HCT116 (cell line): Measurements from ENCODE around the gene BLOC1S5. TPM values are rescaled to one million over a fixed set of nuclear protein-coding genes. Genes with fewer than 3 reads are reported as not detected.

Source experiments
- ATAC-seq: fragments of 200-7000 bp; cut with Tn5 transposase; 2 replicates; pipeline ENCODE4 v1.9.1; 2020; ENCODE audit warnings: mild to moderate bottlenecking, moderate library complexity
- BruUV-seq: library from RNA; stranded (reverse); fragments of 400-500 nt; replicated peaks from 2 replicates; lab custom pipeline; 2021; lab: Mats Ljungman, UMichigan
- CTCF ChIA-PET: fragments of 300-600 bp; sonication (Branson Sonifier 250); formaldehyde crosslinking; loops from one replicate; lab custom pipeline; 2021; ENCODE audit warnings: antibody characterized with exemption; lab: Charles Lee
- POLR2A ChIA-PET: fragments of 300-600, 350-600 bp; sonication (Branson Sonifier 250); formaldehyde crosslinking; loops from one replicate; lab custom pipeline; 2021; ENCODE audit warnings: antibody characterized with exemption; lab: Charles Lee
- RAD21 ChIA-PET, 2 experiments: fragments of 300-600 bp; sonication (Branson Sonifier 250); formaldehyde crosslinking; loops; one replicate each; lab custom pipeline; 2023; ENCODE audit warnings: low total read pairs in 2 of 2; ENCODE audit not compliant: uncharacterized antibody in 2 of 2, unreplicated experiment in 2 of 2, low non-redundant PET in 1 of 2; lab: Charles Lee
- DNase-seq: peaks from one replicate; pipeline ENCODE4 v3.0.0-alpha.2; 2010; ENCODE audit warnings: low read depth, low spot score
- H2AFZ ChIP-seq: fragments of 200-600 bp; shearing (Covaris generic), sonication (generic); 2 replicates; pipeline ENCODE4 v1.6.1; 2017; ENCODE audit warnings: low read depth, mixed run types, mixed read lengths, antibody characterized with exemption, low read length; ENCODE audit not compliant: poor library complexity, severe bottlenecking
- H3K27ac ChIP-seq: 2 replicates; pipeline ENCODE4 v1.5.1; 2012; ENCODE audit warnings: low read depth, low read length
- H3K27me3 ChIP-seq: fragments of 200-600 bp; sonication (generic); 2 replicates; pipeline ENCODE4 v1.6.1; 2016; ENCODE audit warnings: mixed run types, low read length, mixed read lengths; ENCODE audit not compliant: insufficient read depth
- H3K36me3 ChIP-seq, 2 experiments: fragments of 200-500 bp in 1 of 2; fragments of 200-600 bp in 1 of 2; sonication (Bioruptor generic) in 1 of 2; sonication (generic) in 1 of 2; 2 replicates each; pipeline versions ENCODE4 v1.5.1 to v1.6.1; 2014 to 2016; ENCODE audit warnings: low read length in 2 of 2, inconsistent platforms in 1 of 2, mixed read lengths in 1 of 2, mixed run types in 1 of 2; ENCODE audit not compliant: insufficient read depth in 2 of 2, control insufficient read depth in 1 of 2
- H3K4me1 ChIP-seq, 2 experiments: fragments of 200-600 bp in 1 of 2; sonication (generic) in 1 of 2; 2 replicates each; pipeline versions ENCODE4 v1.5.1 to v1.6.1; 2012 to 2017; ENCODE audit warnings: low read length in 2 of 2, inconsistent platforms in 1 of 2, mild to moderate bottlenecking in 1 of 2, mixed read lengths in 1 of 2, mixed run types in 1 of 2, moderate library complexity in 1 of 2; ENCODE audit not compliant: insufficient read depth in 2 of 2, control insufficient read depth in 1 of 2
- H3K4me2 ChIP-seq: fragments of 200-600 bp; sonication (generic); 2 replicates; pipeline ENCODE4 v1.6.1; 2017; ENCODE audit warnings: mixed run types, low read length, mixed read lengths
- H3K4me3 ChIP-seq, 2 experiments: fragments of 200-600 bp in 1 of 2; sonication (generic) in 1 of 2; replicated peaks in 1 of 2; 2 replicates each; pipeline ENCODE4 v1.5.1; 2011 to 2016; ENCODE audit warnings: low read length in 2 of 2, control low read depth in 1 of 2, low read depth in 1 of 2, mild to moderate bottlenecking in 1 of 2, mixed read lengths in 1 of 2, mixed run types in 1 of 2
- H3K79me2 ChIP-seq: fragments of 200-600 bp; sonication (generic); 2 replicates; pipeline ENCODE4 v1.6.1; 2017; ENCODE audit warnings: mild to moderate bottlenecking, mixed run types, low read length, moderate library complexity, mixed read lengths; ENCODE audit not compliant: insufficient read depth
- H3K9ac ChIP-seq: fragments of 200-600 bp; sonication (generic); 2 replicates; pipeline ENCODE4 v1.6.1; 2016; ENCODE audit warnings: low read length, mixed read lengths
- H3K9me2 ChIP-seq: fragments of 200-600 bp; sonication (generic), shearing (Covaris generic); 2 replicates; pipeline ENCODE4 v1.6.1; 2017; ENCODE audit warnings: mixed run types, mild to moderate bottlenecking, moderate library complexity; ENCODE audit not compliant: insufficient read depth
- H3K9me3 ChIP-seq, 2 experiments: fragments of 200-500 bp in 1 of 2; fragments of 200-600 bp in 1 of 2; sonication (Bioruptor generic) in 1 of 2; sonication (generic) in 1 of 2; 2 replicates each; pipeline ENCODE4 v1.6.1; 2014 to 2017; ENCODE audit warnings: low read length in 2 of 2, mixed read lengths in 2 of 2, inconsistent platforms in 1 of 2, low read depth in 1 of 2, mild to moderate bottlenecking in 1 of 2, mixed run types in 1 of 2, moderate library complexity in 1 of 2; ENCODE audit not compliant: control insufficient read depth in 1 of 2, insufficient read depth in 1 of 2
- H4K20me1 ChIP-seq: fragments of 200-600 bp; sonication (generic), shearing (Covaris generic); 2 replicates; pipeline ENCODE4 v1.6.1; 2017; ENCODE audit warnings: mixed run types, mild to moderate bottlenecking, moderate library complexity; ENCODE audit not compliant: insufficient read depth
- EGR1 ChIP-seq: IDR thresholded peaks from 2 replicates; pipeline ENCODE4 v1.6.1; 2012; ENCODE audit warnings: low read depth
- EZH2 ChIP-seq: fragments of 200-600 bp; sonication (generic); IDR thresholded peaks from 2 replicates; pipeline ENCODE4 v1.6.1; 2017; ENCODE audit warnings: antibody characterized with exemption, mixed run types
- EZH2phosphoT487 ChIP-seq: fragments of 200-600 bp; IDR thresholded peaks from 2 replicates; pipeline ENCODE4 v1.6.1; 2018; ENCODE audit warnings: antibody characterized with exemption, borderline replicate concordance
- FOSL1 ChIP-seq: IDR thresholded peaks from 2 replicates; pipeline ENCODE4 v1.6.1; 2012; ENCODE audit warnings: low read depth
- MAX ChIP-seq: IDR thresholded peaks from 2 replicates; pipeline ENCODE4 v1.6.1; 2012
- RAD21 ChIP-seq: IDR thresholded peaks from 2 replicates; pipeline ENCODE4 v1.6.1; 2012; ENCODE audit warnings: low read depth, mild to moderate bottlenecking
- SP1 ChIP-seq: IDR thresholded peaks from 2 replicates; pipeline ENCODE4 v1.6.1; 2012; ENCODE audit warnings: low read depth
- ZBTB33 ChIP-seq: IDR thresholded peaks from 2 replicates; pipeline ENCODE4 v1.6.1; 2011; ENCODE audit warnings: mild to moderate bottlenecking, low read length, moderate library complexity; ENCODE audit not compliant: insufficient replicate concordance; ENCODE audit errors: extremely low read depth
- ZFX ChIP-seq: fragments of 450-650 bp; IDR thresholded peaks from 2 replicates; pipeline ENCODE4 v1.6.1; 2017
- intact Hi-C: fragments of 100-400 bp; cut with micrococcal nuclease; formaldehyde crosslinking; loops from 2 replicates; pipeline ENCODE4 v1.10.0; 2022
- total RNA-seq: library from RNA; stranded (reverse); gene quantifications from one replicate; pipeline ENCODE4 v1.2.1, GENCODE V29; 2021; ENCODE audit not compliant: unreplicated experiment

BLOC1S5 gene
- total RNA-seq, 1 experiment from 2014 or later = 12.0 TPM

GRCh38 chr6:8110725-8111124, 46.5 kb upstream of the BLOC1S5 start:
- intact Hi-C loops = no loop called here
- no peak overlapping the region for H3K4me3 ChIP-seq
- no peaks in the 10 kb centered on the region for H3K9me3 ChIP-seq
- DNase-seq (no peak), ATAC-seq (no peak)
- H3K27ac ChIP-seq = no peak overlapping the region
- H3K4me2 ChIP-seq = no peak overlapping the region
- peaks cover 7 to 25% of the 10 kb centered on the region in 2 experiments; a peak in 3 of 4 replicates for H3K4me1 ChIP-seq
- H2AFZ ChIP-seq = no peak overlapping the region
- H3K36me3 ChIP-seq = no peaks in the 10 kb centered on the region
- H3K27me3 ChIP-seq = no peaks in the 10 kb centered on the region
- BruUV-seq = no TSS peak
- no peak overlapping the region for H3K9ac ChIP-seq
- H3K9me2 ChIP-seq = no peaks in the 10 kb centered on the region
- H3K79me2 ChIP-seq = no peaks in the 10 kb centered on the region
- no peak for TF ChIP-seq SP1
- TF ChIP-seq RAD21 = no peak
- no peak for TF ChIP-seq ZFX
- ChIA-PET RAD21 (no interaction called here), CTCF (no interaction called here), POLR2A (no interaction called here)
- H4K20me1 ChIP-seq = no peaks in the 10 kb centered on the region

GRCh38 chr6:8110117-8110721, 46.0 kb upstream of the BLOC1S5 start:
- BruUV-seq = no TSS peak
- H3K4me1 ChIP-seq = peaks cover 7 to 25% of the 10 kb centered on the region in 2 experiments; a peak in 3 of 4 replicates
- no peak overlapping the region for H3K27ac ChIP-seq
- no peak overlapping the region for H2AFZ ChIP-seq
- no peaks in the 10 kb centered on the region for H3K27me3 ChIP-seq
- H3K4me2 ChIP-seq = no peak overlapping the region
- DNase-seq (no peak), ATAC-seq (no peak)
- no peak overlapping the region for H3K9ac ChIP-seq
- POLR2A ChIA-PET = no interaction called here
- H3K9me2 ChIP-seq = no peaks in the 10 kb centered on the region
- RAD21 ChIA-PET = no interaction called here
- TF ChIP-seq EZH2 = no peak
- TF ChIP-seq EZH2phosphoT487 = no peak
- no peak for TF ChIP-seq MAX
- TF ChIP-seq ZBTB33 = no peak
- no peak for TF ChIP-seq EGR1
- TF ChIP-seq FOSL1 = no peak
- H4K20me1 ChIP-seq = no peaks in the 10 kb centered on the region
- intact Hi-C loops = no loop called here
- CTCF ChIA-PET = no interaction called here
- no peaks in the 10 kb centered on the region for H3K79me2 ChIP-seq
- no peak overlapping the region for H3K4me3 ChIP-seq
- no peaks in the 10 kb centered on the region for H3K9me3 ChIP-seq
- H3K36me3 ChIP-seq = no peaks in the 10 kb centered on the region
